K562 (cell line): ENCODE results near the gene CCDC136. TPM values are rescaled to one million over a fixed set of nuclear protein-coding genes. Genes with fewer than 3 reads are reported as not detected.

Source experiments
- BACH1 ChIP-seq: fragments of 200-800 bp; sonication (Bioruptor generic); IDR thresholded peaks from 2 replicates; pipeline ENCODE4 v1.6.1; 2016; ENCODE audit warnings: missing genetic modification characterization, missing compliant biosample characterization
- BHLHE40 ChIP-seq: IDR thresholded peaks from 2 replicates; pipeline ENCODE4 v1.6.1; 2011; ENCODE audit warnings: low read length, improper control_type of control experiment
- EGR1 ChIP-seq: fragments of 450-650 bp; conservative IDR thresholded peaks from 2 replicates; pipeline ENCODE4 v1.6.1; 2017; ENCODE audit warnings: mild to moderate bottlenecking
- ELF4 ChIP-seq: fragments of 450-650 bp; formaldehyde crosslinking; IDR thresholded peaks from 2 replicates; pipeline ENCODE4 v1.4.0; 2022; ENCODE audit warnings: missing genetic modification characterization
- HEY1 ChIP-seq: fragments of 250-450 bp; sonication (Bioruptor Pico); IDR thresholded peaks from 2 replicates; pipeline ENCODE4 v1.5.0; 2020; ENCODE audit warnings: mild to moderate bottlenecking, moderate library complexity, borderline replicate concordance
- KLF16 ChIP-seq: IDR thresholded peaks from 2 replicates; pipeline ENCODE4 v1.6.1; 2016; ENCODE audit warnings: antibody characterized with exemption
- MLLT1 ChIP-seq, 2 experiments: fragments of 450-650 bp; IDR thresholded peaks; 2 replicates each; pipeline ENCODE4 v1.6.1; 2016
- MLX ChIP-seq, 2 experiments: fragments of 450-650 bp in 1 of 2; sonication (generic) in 1 of 2; formaldehyde crosslinking; conservative IDR thresholded peaks; 2 replicates each; pipeline versions ENCODE4 v1.4.0 to v1.8.1; 2020 to 2022; ENCODE audit warnings: mild to moderate bottlenecking in 1 of 2, missing genetic modification reagents in 1 of 2
- MXI1 ChIP-seq: IDR thresholded peaks from 2 replicates; pipeline ENCODE4 v1.6.1; 2011; ENCODE audit warnings: low read depth, mild to moderate bottlenecking, improper control_type of control experiment, low read length
- MYNN ChIP-seq, 2 experiments: sonication (generic); formaldehyde crosslinking in 1 of 2; IDR thresholded peaks; 2 replicates each; pipeline versions ENCODE4 v1.5.0 to v1.6.1; 2016 to 2020; ENCODE audit warnings: antibody characterized with exemption in 1 of 2, missing genetic modification reagents in 1 of 2
- NBN ChIP-seq: fragments of 450-650 bp; IDR thresholded peaks from 2 replicates; pipeline ENCODE4 v1.6.1; 2016; ENCODE audit warnings: low read depth, mild to moderate bottlenecking
- NR4A1 ChIP-seq, 2 experiments: fragments of 250-450 bp in 1 of 2; fragments of 450-650 bp in 1 of 2; sonication (Bioruptor Pico) in 1 of 2; IDR thresholded peaks; 2 replicates each; pipeline versions ENCODE4 v1.4.0 to v1.6.1; 2016 to 2020; ENCODE audit warnings: mild to moderate bottlenecking in 2 of 2, missing compliant biosample characterization in 1 of 2, missing genetic modification characterization in 1 of 2, moderate library complexity in 1 of 2
- POLR2AphosphoS2 ChIP-seq: IDR thresholded peaks from 2 replicates; pipeline ENCODE4 v1.6.1; 2012; ENCODE audit warnings: low read length, improper control_type of control experiment
- PTTG1 ChIP-seq: fragments of 450-650 bp; IDR thresholded peaks from 2 replicates; pipeline ENCODE4 v1.6.1; 2016; ENCODE audit warnings: low read depth, mild to moderate bottlenecking, missing genetic modification characterization, missing compliant biosample characterization
- RAD21 ChIP-seq, 2 experiments: fragments of 250-450 bp in 1 of 2; fragments of 450-650 bp in 1 of 2; sonication (Bioruptor Pico) in 1 of 2; formaldehyde crosslinking in 1 of 2; IDR thresholded peaks in 1 of 2; conservative IDR thresholded peaks in 1 of 2; 2 replicates each; pipeline versions ENCODE4 v1.4.0 to v1.8.0; 2020 to 2022; ENCODE audit warnings: mild to moderate bottlenecking in 2 of 2, moderate library complexity in 1 of 2
- RBM25 ChIP-seq: fragments of 200-400 bp; formaldehyde crosslinking; IDR thresholded peaks from 2 replicates; pipeline ENCODE4 v1.6.1; 2018; ENCODE audit warnings: low read length, low read depth, moderate library complexity; ENCODE audit not compliant: severe bottlenecking
- RFX7 ChIP-seq: fragments of 250-450 bp; sonication (Bioruptor Pico); IDR thresholded peaks from 2 replicates; pipeline ENCODE4 v1.5.1; 2021; ENCODE audit warnings: mild to moderate bottlenecking
- SIRT6 ChIP-seq: IDR thresholded peaks from one replicate; pipeline ENCODE4 v1.6.1; 2012; ENCODE audit warnings: low read depth, mild to moderate bottlenecking, control low read depth, inconsistent platforms, low read length, moderate library complexity
- ZC3H11A ChIP-seq: IDR thresholded peaks from 2 replicates; pipeline ENCODE4 v1.6.1; 2012; ENCODE audit warnings: low read depth, low read length, improper control_type of control experiment
- ZKSCAN1 ChIP-seq: fragments of 150-350 bp; IDR thresholded peaks from 2 replicates; pipeline ENCODE4 v1.6.1; 2016; ENCODE audit warnings: low read depth, low read length
- ZNF263 ChIP-seq: sonication (generic); formaldehyde crosslinking; IDR thresholded peaks from 2 replicates; pipeline ENCODE4 v1.8.0; 2022; ENCODE audit warnings: mild to moderate bottlenecking, missing genetic modification reagents, borderline replicate concordance
- ZNF830 ChIP-seq: fragments of 250-450 bp; sonication (Bioruptor Pico); IDR thresholded peaks from 2 replicates; pipeline ENCODE4 v1.5.0; 2021; ENCODE audit warnings: mild to moderate bottlenecking
- polyA plus RNA-seq, 8 experiments: library from polyadenylated mRNA; depleted of rRNA in 4 of 8; stranded (reverse) in 5 of 8; unstranded in 3 of 8; fragments of >200 nt; fragmentation: Nextera tagmentation in 2 of 8; fragmentation: Illumina TruSeq in 1 of 8; extraction: Ambion mirVana in 2 of 8; extraction: Trizol in 1 of 8; gene quantifications; 2 replicates each; pipeline versions ENCODE4 v1.2.1 to v1.2.3, GENCODE V29; 2011 to 2014; ENCODE audit warnings: inconsistent platforms in 1 of 8, missing spikeins in 1 of 8
- total RNA-seq, 7 experiments: library from RNA; depleted of rRNA in 6 of 7; stranded (reverse); fragments of >200 nt in 6 of 7; fragmentation: Illumina TruSeq in 2 of 7; extraction: Trizol in 2 of 7; gene quantifications; 2 replicates each; pipeline versions ENCODE4 v1.2.1 to v1.2.3, GENCODE V29; 2011 to 2021; ENCODE audit warnings: low replicate concordance in 1 of 7
- TF ChIP-seq, protein P1 (sequence below): sonication (generic); formaldehyde crosslinking; IDR thresholded peaks from 2 replicates; pipeline ENCODE4 v1.8.1; 2023; ENCODE audit warnings: mild to moderate bottlenecking, missing genetic modification reagents, moderate library complexity
- TF ChIP-seq, protein P2 (sequence below): fragments of 250-450 bp; sonication (Bioruptor Pico); IDR thresholded peaks from 2 replicates; pipeline ENCODE4 v1.4.0; 2020; ENCODE audit warnings: borderline replicate concordance

The CCDC136 gene
- total and polyA plus RNA-seq, 9 of the 15 experiments (the other 6 are each of a cell fraction or from before 2014, with no cell fraction given), result 2.4 to 40.8 (median 26.5) TPM

DNA sequence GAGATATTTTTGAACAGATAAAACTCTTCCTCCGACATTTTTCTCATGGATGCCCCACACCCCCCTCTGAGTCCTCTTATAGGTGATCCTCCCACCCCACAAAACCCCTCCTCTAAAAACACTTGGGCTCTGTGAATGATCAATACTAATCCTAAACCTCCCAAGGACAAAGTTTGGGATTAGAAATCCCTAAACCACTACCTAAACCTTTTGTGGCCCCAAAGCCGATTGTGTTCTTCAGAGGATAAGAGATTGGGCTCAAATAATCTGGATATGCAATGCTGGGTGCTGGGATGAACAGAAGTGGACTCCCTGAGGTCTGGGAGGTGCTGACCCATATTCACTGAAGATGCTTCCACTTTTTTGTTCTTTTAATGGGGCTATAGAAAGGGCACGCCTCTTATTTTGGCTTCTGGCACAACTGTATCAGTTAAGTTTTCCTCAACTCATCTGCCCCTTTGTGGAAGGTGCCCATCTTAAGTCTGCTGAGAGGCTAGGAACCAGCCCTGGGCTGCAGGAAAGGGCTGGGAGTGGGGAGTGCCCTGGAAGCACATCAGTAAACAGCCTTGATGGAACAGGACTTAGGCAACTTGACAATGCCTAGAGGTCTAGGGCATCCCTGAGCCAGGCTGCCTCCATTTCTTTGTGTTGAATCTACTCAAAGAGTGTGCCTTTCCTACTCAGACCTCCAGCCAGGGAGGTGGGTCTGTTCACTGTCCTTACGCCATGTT lies 15.9 kb upstream of the CCDC136 start, which contains the start of gene OPN1SW (continued):
- TF ChIP-seq KLF16 (no peak), HEY1 (CRISPR knock-in tag) (no peak), PTTG1 (tag) (no peak), MYNN (IDR thresholded peaks at IDR 0.05) (peak; percentile 12; the same call in 1 of the 2 replicates), MYNN (CRISPR knock-in tag; IDR thresholded peaks at IDR 0.05) (no peak), SIRT6 (peak; percentile 54), MLX (CRISPR knock-in tag; conservative IDR thresholded peaks at IDR 0.05) (no peak), ZNF830 (CRISPR knock-in tag) (no peak), NR4A1 (CRISPR knock-in tag; IDR thresholded peaks at IDR 0.05) (no peak), NR4A1 (tag; IDR thresholded peaks at IDR 0.05) (no peak), ELF4 (CRISPR knock-in tag) (no peak), BACH1 (tag) (no peak), NBN (no peak), ZNF263 (no peak), POLR2AphosphoS2 (0 out of 2 replicates have a peak, but pooled peaks have one; percentile 5), ZC3H11A (no peak), RBM25 (no peak), ZKSCAN1 (no peak), BHLHE40 (no peak), MLLT1 (IDR thresholded peaks at IDR 0.05) (no peak), MXI1 (no peak), RFX7 (CRISPR knock-in tag) (no peak), RAD21 (CRISPR knock-in tag; conservative IDR thresholded peaks at IDR 0.05 in 1 of 2, IDR thresholded peaks at IDR 0.05 in 1 of 2) (no peak), EGR1 (no peak)
- TF ChIP-seq, protein P1, sequence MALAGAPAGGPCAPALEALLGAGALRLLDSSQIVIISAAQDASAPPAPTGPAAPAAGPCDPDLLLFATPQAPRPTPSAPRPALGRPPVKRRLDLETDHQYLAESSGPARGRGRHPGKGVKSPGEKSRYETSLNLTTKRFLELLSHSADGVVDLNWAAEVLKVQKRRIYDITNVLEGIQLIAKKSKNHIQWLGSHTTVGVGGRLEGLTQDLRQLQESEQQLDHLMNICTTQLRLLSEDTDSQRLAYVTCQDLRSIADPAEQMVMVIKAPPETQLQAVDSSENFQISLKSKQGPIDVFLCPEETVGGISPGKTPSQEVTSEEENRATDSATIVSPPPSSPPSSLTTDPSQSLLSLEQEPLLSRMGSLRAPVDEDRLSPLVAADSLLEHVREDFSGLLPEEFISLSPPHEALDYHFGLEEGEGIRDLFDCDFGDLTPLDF, result 0 out of 2 replicates have a peak, but pooled peaks have one; percentile 30
- TF ChIP-seq, protein P2, sequence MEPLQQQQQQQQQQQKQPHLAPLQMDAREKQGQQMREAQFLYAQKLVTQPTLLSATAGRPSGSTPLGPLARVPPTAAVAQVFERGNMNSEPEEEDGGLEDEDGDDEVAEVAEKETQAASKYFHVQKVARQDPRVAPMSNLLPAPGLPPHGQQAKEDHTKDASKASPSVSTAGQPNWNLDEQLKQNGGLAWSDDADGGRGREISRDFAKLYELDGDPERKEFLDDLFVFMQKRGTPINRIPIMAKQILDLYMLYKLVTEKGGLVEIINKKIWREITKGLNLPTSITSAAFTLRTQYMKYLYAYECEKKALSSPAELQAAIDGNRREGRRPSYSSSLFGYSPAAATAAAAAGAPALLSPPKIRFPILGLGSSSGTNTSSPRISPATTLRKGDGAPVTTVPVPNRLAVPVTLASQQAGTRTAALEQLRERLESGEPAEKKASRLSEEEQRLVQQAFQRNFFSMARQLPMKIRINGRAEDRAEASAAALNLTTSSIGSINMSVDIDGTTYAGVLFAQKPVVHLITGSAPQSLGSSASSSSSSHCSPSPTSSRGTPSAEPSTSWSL, result no peak
